SJCRH30 (cell line): ENCODE measurements around the gene OR51E1. TPM values are rescaled to one million over a fixed set of nuclear protein-coding genes. Genes with fewer than 3 reads are reported as not detected.

ENCODE experiments used
- total RNA-seq: library from RNA; depleted of rRNA; stranded (reverse); fragments of >200 nt; shearing (Covaris generic); gene quantifications from 2 replicates; pipeline ENCODE4 v1.2.3, GENCODE V29; 2014; rRNA removed

OR51E1 gene
- total RNA-seq, 1 experiment from 2014 or later, result not detected

Other genes starting within 250 kb of the OR51E1 start
- not detected in 2 replicates for gene OR52K2, start 194.7 kb upstream of the OR51E1 start, total RNA-seq
- gene OR52K1, start 161.3 kb upstream of the OR51E1 start, total RNA-seq, result not detected in 2 replicates
- not detected in 2 replicates for gene OR52M1, start 98.8 kb upstream of the OR51E1 start, total RNA-seq
- not detected in 2 replicates for gene OR52I2, start 62.2 kb upstream of the OR51E1 start, total RNA-seq
- not detected in 2 replicates for gene OR52I1, start 49.9 kb upstream of the OR51E1 start, total RNA-seq
- 9.3 and 10.9 TPM in 2 replicates for gene TRIM68, start 35.8 kb upstream of the OR51E1 start, total RNA-seq
- gene OR51D1, start 6.5 kb upstream of the OR51E1 start, total RNA-seq, result not detected in 2 replicates
- gene OR51E2, start 53.9 kb downstream of the OR51E1 start, total RNA-seq, result not detected in 2 replicates
- not detected in 2 replicates for gene MMP26, start 60.8 kb downstream of the OR51E1 start, total RNA-seq
- gene OR51F1, start 126.0 kb downstream of the OR51E1 start, total RNA-seq, result not detected in 2 replicates
- gene OR52R1, start 160.4 kb downstream of the OR51E1 start, total RNA-seq, result not detected in 2 replicates
- gene OR51F2, start 177.3 kb downstream of the OR51E1 start, total RNA-seq, result not detected in 2 replicates
- not detected in 2 replicates for gene OR51S1, start 205.2 kb downstream of the OR51E1 start, total RNA-seq
- not detected in 2 replicates for gene OR51T1, start 237.9 kb downstream of the OR51E1 start, total RNA-seq